GM12891 (cell line): ENCODE results near the gene TENM4.

Source experiments
- DNase-seq: peaks from one replicate; pipeline ENCODE4 v3.0.0; 2011; ENCODE audit warnings: low spot score; ENCODE audit not compliant: insufficient read length
- FAIRE-seq: peaks from 2 replicates; lab custom pipeline; 2011; peaks lifted over from hg19 to GRCh38; lab: Jason Lieb, UNC
- PAX5 ChIP-seq: IDR thresholded peaks from 2 replicates; pipeline ENCODE4 v1.6.1; 2011; ENCODE audit warnings: low read length, moderate library complexity, mild to moderate bottlenecking; ENCODE audit not compliant: insufficient read depth, severe bottlenecking
- POLR2A ChIP-seq: IDR thresholded peaks from 2 replicates; pipeline ENCODE4 v1.6.1; 2011; ENCODE audit warnings: low read depth, low read length, control low read depth
- POLR2AphosphoS5 ChIP-seq: IDR thresholded peaks from 2 replicates; pipeline ENCODE4 v1.6.1; 2011; ENCODE audit warnings: low read depth, low read length, control low read depth
- POU2F2 ChIP-seq: IDR thresholded peaks from 2 replicates; pipeline ENCODE4 v1.6.1; 2011; ENCODE audit warnings: low read depth, mild to moderate bottlenecking, control low read depth, low read length, moderate library complexity
- SPI1 ChIP-seq: IDR thresholded peaks from 2 replicates; pipeline ENCODE4 v1.6.1; 2011; ENCODE audit warnings: low read depth, low read length, control low read depth
- TAF1 ChIP-seq: IDR thresholded peaks from 2 replicates; pipeline ENCODE4 v1.6.1; 2011; ENCODE audit warnings: low read depth, low read length, control low read depth

Gene TENM4

GRCh38 chr11:79026803-79027445, 413.9 kb downstream of the TENM4 start:
- peak; percentile 5 for DNase-seq
- FAIRE-seq = peak; percentile 28
- TF ChIP-seq POU2F2 (no peak), POLR2A (no peak), SPI1 (peak; percentile 42; the same call in 1 of the 2 replicates)

- DNase-seq (no peak), FAIRE-seq (no peak)
- TF ChIP-seq POLR2AphosphoS5 (no peak), SPI1 (no peak), POLR2A (no peak), POU2F2 (no peak), TAF1 (no peak), PAX5 (no peak)
These were observed 415.2 kb downstream of the TENM4 start for GRCh38 chr11:79025622-79026021.

DNA sequence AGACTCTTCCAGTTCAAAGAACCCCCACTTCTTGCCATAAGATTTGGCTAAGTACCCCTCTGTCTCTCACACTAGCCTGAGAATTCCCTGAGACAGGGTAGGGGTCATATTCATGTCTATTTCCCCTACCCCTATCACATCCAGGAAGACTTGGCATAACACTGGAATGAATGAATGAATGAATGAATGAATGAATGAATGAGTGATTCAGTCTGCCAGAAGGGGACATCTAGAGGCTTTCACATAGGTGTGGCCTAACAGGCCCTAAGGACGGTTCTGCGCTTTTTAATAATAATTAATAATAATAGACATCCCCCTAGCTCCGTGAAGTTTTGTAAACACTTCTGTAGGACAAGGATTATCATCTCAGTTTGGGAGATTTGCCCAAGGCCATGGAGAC, 415.7 kb downstream of the TENM4 start:
- no peak for TF ChIP-seq TAF1
- no peak for TF ChIP-seq POU2F2
- no peak for TF ChIP-seq PAX5
- no peak for TF ChIP-seq POLR2AphosphoS5
- no peak for TF ChIP-seq SPI1
- no peak for TF ChIP-seq POLR2A
- FAIRE-seq (no peak), DNase-seq (no peak)

- FAIRE-seq (no peak), DNase-seq (no peak)
- TF ChIP-seq PAX5 (no peak), POLR2AphosphoS5 (no peak), SPI1 (no peak), TAF1 (no peak), POU2F2 (no peak), POLR2A (no peak)
These were observed 418.6 kb downstream of the TENM4 start for GRCh38 chr11:79022265-79022664.

- no peak for DNase-seq
- FAIRE-seq = no peak
- no peak for TF ChIP-seq POLR2A
- no peak for TF ChIP-seq POU2F2
- no peak for TF ChIP-seq SPI1
- TF ChIP-seq TAF1 = no peak
- TF ChIP-seq POLR2AphosphoS5 = no peak
- TF ChIP-seq PAX5 = no peak
These were observed 419.2 kb downstream of the TENM4 start for GRCh38 chr11:79021601-79022000.

- FAIRE-seq = no peak
These were observed 420.9 kb downstream of the TENM4 start for GRCh38 chr11:79019975-79020374.

DNA sequence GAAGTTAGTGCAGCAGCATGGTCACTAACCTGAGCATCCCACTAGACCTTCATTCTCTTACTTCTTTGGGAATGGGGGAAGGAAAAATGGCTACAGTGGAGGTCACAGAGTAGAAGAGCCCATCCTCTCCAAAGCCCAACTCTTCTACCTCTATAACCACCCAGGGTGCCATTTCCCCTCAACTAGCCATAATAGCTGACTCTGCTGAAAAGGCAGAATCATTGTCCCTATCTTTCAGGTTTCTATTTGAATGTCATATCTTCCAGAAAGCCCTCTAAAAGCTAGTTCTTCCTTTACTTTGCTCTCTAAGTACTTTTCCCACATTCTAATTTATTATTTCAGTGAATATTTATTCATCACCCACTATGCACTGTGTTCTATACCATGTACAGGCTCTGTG, 421.6 kb downstream of the TENM4 start:
- DNase-seq = no peak
- no peak for TF ChIP-seq SPI1
- no peak for TF ChIP-seq PAX5
- TF ChIP-seq POLR2AphosphoS5 = no peak
- no peak for TF ChIP-seq POLR2A
- TF ChIP-seq TAF1 = no peak
- no peak for TF ChIP-seq POU2F2
- FAIRE-seq = no peak

More at GRCh38 chr11:79019975-79020374, 420.9 kb downstream of the TENM4 start:
- TF ChIP-seq PAX5 (no peak), POLR2A (no peak), SPI1 (no peak), POU2F2 (no peak), TAF1 (no peak), POLR2AphosphoS5 (no peak)
- no peak for DNase-seq

DNA sequence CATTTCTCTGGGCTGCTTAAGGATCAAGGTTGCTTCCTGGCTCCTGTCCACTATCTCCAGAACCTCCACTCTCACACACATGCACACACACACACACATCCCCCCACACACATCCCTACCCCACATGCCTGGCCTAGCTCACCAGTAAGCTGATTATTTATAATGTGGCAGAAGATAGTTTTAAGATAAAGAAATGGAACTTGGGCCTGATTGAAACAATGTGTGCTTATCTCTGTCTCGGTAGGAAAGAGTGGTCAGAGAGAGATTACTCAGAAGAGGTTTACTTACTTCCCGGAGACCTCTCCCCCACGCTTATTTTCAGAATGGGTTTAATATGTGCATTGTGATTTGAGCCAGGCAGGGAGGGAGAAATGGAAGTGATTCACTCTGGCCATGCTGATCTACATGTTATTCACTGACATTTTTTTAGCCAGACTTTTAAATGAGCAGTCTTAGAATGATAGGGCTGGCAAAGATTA, 422.4 kb downstream of the TENM4 start:
- FAIRE-seq = no peak
- no peak for TF ChIP-seq POU2F2
- no peak for TF ChIP-seq TAF1
- TF ChIP-seq POLR2AphosphoS5 = no peak
- TF ChIP-seq SPI1 = no peak
- no peak for TF ChIP-seq PAX5
- no peak for TF ChIP-seq POLR2A
- DNase-seq = no peak

- DNase-seq = no peak
- no peak for FAIRE-seq
- TF ChIP-seq POLR2A (no peak), POU2F2 (no peak), SPI1 (no peak)
These were observed 423.0 kb downstream of the TENM4 start for GRCh38 chr11:79017811-79018210.

GRCh38 chr11:79013509-79013908, 427.3 kb downstream of the TENM4 start:
- DNase-seq (no peak), FAIRE-seq (no peak)
- TF ChIP-seq PAX5 = no peak
- no peak for TF ChIP-seq SPI1
- no peak for TF ChIP-seq POLR2A
- TF ChIP-seq POU2F2 = no peak
- TF ChIP-seq POLR2AphosphoS5 = no peak
- TF ChIP-seq TAF1 = no peak
